ENCODE data around the gene SH2D5.

SH2D5 gene

GRCh38 chr1:20711285-20712214, 21.0 kb downstream of the SH2D5 start:
- DNase-seq = no peak

DNA sequence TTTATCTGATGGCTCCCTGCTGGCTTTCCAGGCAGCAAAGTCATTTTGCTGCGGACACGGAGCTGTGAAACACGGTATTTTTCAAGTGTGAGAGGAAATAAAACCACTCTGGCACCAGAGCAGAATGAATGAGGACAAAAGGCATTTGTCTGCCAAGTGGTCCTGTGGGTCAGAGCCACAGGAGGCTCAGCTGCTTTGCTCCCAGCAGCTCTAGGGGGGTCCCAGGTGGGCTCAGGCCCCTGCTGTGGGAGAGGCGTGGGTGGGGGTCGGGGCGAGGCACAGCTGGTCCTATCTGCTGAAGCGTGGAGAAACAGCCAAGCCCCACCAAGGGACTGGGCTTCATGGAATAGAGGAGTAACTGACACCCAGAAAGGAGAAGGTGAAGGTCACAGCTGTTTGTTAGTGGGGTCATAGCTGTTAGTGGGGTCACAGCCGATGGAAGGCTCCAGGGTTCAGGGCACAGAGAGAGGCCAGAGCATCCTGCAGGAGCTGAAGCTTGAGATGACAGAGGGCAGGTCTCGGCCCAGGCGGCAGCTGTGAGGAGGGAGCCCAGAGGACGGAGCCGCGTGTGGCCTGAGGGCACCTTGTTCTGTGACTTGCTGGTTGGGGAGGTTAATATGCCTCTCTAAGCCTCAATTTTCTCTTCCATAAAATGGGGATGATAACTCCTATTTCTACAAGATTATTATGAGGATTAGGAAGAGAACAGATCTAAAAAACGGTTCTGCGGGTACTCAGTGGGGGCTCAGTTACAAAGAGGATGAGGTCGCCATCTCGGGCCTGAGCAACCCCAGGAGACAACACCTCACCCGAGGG, 21.8 kb downstream of the SH2D5 start:
- DNase-seq = no peak

DNA sequence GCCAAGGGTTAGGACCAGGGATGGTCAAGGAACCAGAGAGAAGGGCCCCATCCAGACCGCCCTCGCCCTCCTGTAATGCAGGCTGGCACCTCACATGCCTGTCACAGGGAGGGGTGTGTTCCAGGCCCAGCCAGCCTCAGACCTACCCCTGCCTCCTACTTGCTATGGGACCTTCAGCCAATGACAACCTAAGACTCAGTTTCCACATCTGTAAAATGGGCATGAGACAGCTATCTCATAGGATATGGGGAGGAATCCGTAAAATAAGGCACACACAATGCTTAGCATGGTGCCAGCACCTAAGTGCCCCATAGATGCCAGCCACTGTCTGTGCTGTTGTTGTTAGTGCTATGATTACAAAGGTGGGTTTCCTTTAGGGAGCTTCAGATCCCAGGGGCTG, 22.6 kb downstream of the SH2D5 start:
- DNase-seq = no peak

DNA sequence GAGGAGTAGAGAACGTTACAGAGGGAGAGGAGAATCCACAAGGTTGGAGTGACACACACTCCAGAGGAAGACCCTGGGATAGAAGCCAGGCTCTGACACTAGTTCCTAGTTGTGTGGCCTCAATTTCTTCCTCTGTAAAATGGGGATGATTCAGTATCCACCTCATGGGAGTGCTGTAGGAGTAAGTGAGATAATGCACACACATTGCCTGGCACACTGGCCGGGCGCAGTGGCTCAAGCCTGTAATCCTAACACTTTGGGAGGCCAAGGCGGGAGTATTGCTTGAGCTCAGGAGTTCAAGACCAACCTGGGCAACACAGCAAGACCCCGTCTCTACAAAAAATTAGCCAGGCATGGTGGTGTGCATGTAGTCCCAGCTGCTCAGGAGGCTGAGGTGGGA, 23.6 kb downstream of the SH2D5 start:
- no peak for DNase-seq

GRCh38 chr1:20708057-20708456, 24.4 kb downstream of the SH2D5 start:
- no peak for DNase-seq

DNA sequence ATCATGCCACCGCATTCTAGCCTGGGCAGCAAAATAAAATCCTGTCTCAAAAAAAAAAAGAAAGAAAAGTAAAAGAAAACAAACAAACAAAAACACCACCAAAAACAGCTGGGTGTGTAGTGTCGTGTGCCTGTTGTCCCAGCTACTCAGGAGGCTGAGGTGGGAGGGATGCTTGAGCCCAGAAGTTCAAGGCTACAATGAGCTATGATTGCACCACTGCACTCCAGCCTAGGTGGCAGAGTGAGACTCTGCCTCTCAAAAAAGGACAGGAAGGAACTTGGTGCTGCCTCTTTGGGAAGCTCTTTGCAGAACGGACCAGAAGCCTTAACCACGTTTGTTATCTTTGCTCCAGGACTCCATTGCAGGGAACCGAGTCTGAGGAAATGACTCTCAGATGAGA, 25.7 kb downstream of the SH2D5 start:
- DNase-seq = no peak

DNA sequence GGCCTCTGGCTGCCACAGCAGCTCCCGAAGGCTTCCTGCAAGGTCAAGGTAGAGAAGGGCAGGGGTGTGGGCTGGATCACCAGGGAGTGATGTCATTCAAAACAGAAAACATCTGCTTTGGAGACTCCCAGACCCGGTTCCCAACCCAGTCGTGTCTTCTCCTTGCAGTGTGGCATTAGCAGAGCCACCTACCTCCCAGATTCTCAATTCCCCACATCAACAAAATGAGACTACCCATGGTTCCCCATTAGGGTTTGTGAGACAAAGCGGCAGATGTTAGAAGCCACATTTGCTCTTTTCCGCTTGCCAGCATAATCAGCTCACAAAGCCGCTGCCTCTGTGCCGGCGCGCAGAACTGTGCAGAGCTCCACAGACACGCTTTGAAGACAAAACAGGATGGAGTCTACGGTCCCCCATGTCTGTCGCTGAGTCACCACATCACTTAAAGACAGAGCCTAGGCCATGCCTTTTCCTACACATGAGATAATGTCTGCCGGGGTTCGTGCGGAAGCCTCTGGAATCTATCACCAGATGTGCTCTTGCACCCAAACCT, 27.2 kb downstream of the SH2D5 start:
- DNase-seq = no peak

- no peak for DNase-seq
Measured at GRCh38 chr1:20704390-20705202, 27.9 kb downstream of the SH2D5 start.

DNA sequence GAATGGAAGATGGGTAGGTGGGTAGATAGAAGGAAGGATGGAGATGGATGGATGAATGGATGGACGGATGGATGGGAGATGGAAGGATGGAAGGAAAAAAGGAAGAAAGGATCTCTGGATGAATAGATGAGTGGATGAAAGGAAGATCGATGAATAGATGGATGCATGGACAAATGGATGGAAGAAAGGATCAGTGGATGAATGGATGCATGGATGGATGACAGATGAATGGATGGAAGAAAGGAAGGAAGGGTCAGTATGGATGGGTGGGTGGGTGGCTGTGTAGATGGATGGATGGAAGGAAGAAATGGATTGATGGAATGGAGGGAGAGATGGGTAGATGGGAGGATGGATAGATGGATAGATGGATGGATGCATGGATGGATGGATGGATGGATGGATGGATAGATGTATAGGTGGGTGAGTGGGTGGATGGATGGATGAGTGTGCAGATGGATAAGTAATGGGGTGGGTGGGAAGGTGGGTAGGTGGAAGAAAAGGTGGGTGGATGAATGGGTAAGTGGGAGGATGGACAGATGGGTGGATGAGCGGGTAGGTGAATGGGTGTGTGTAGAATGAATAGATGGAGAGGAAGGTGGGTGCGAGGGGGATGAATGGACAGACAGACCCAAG, 29.3 kb downstream of the SH2D5 start:
- DNase-seq = no peak

DNA sequence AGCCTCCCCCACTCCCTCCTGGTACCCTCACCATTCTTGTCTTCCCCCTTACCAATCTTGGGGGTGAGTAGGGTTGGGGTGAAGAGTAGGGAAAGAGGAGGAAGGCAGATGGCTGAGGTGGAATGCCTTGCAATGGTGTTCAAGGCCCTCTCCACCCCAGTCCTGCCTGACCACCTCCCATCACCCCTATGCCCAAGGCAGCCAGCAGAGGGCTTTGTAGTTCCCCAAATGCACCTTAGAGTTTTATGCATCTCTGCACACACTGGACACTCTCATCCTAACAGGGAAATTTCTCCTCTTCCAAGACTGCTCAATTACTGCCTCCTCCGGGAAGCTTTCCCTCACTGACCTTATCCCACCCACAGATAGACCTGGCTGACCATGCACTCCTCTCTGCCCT, 30.1 kb downstream of the SH2D5 start:
- DNase-seq = no peak

DNA sequence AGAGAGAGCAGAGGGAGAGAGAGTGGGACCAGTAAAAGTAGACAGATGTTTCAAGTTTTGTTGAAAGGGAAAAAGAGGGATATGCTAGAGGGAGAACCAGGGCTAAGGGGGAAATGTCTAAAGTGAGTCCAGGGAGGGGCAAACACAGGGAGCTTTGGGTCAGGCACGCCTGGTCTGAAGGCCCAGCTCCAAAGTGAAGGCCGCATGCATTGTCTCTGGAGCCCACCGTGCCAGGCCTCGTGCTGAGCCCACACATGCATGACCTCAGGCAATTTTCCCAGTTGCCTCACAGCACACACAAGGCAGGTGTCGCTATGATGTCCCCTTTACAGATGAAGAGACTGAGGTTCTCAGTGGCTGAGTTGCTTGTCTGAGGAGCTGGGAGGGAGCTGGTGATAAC, 30.7 kb downstream of the SH2D5 start:
- no peak for DNase-seq

DNA sequence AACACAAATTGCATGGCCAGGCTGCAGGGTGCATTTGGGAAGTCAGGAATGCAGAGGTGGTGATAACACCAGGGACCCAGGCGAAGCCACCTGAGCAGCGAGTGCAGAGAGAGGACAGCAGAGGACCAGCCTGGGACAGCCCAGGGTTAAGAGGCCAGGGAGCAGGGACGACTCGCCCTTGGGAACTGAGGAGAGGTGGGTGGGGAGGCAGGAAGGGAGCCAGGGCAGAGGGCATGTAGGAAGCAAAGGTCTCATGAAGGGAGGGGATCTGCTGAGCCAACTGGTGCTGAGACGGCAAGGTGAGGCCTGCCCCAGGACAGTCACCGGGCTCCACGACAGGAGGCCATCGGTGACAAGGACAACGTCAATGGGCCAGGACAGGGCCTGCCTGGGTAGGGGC, 31.1 kb downstream of the SH2D5 start:
- DNase-seq = no peak

DNA sequence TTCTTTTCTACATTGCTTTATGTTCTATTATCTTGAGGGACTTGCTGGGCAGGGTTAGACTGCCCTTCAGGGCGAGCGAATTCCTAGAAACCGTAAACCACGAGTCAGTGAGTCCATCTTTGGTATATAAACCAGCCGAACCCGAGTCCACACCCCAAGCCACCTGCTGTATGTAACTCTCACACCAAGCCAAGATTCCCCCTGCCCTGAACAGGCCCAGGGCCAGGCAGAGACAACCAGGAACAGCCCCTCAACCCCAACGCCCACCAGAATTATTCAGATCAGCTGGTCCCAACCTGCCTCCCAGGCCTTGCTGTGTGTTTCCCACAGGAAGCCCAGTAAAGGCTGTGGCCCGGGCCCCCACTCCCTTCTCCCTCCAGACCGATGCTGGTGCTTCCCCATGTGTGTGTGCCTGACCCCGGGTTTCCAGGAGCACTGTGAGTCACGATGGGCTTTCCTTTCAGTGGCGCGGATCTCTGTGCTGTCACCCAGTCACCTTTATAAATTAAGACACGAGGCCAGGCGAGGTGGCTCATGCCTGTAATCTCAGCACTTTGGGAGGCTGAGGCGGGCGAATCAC, 31.8 kb downstream of the SH2D5 start:
- DNase-seq = no peak

DNA sequence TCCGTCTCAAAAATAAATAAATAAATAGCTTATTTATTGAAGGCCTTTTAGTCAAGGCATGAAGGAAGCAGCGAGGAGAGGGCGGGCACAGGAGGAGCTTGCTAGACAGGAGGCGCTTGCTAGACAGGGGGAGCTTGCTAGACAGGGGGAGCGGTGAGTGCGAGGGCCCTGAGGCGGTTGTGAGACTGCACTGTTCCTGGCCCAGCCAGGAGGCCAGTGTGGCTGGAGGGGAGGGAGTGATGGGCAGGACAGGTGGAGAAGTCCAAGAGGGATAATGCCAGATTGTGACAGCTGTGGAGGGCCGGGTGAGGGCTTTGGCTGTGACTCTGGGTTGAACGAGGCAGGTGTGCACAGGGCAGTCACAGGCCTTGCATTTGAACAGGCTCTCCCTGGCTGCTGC, 32.9 kb downstream of the SH2D5 start:
- no peak for DNase-seq

DNA sequence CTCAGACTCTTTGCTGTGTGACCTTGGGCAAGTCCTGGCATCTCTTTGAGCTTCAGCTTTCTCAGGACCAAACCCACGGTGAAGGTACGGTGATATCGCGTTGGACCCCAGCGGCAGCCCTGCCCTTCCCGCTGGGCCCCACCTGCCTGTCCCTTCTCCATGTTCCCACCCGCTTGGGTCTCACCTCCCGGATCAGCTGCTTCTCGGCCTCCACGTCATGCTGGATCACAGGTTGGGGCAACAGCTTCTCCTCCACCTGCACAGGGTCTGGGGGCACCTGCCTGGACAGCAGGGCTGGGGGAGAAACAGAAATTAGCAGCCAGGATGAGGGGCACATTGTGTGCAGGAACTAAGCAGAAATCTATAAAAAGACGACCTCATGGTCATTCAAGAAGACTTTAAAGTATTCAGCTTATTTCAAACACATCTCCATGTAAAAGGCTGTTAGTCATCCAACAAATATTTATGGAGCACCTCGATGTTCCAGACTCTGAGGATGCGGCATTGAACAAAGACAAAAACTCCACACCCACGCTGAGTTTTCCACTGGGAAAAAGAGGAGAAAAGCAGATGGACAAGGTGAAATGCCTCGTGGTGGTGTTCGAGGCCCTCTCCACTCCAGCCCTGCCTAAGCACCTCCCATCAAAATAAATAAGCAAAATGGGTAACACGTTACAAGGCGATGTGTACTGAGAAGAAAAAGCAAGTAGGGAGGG, 34.1 kb downstream of the SH2D5 start:
- DNase-seq = no peak

DNA sequence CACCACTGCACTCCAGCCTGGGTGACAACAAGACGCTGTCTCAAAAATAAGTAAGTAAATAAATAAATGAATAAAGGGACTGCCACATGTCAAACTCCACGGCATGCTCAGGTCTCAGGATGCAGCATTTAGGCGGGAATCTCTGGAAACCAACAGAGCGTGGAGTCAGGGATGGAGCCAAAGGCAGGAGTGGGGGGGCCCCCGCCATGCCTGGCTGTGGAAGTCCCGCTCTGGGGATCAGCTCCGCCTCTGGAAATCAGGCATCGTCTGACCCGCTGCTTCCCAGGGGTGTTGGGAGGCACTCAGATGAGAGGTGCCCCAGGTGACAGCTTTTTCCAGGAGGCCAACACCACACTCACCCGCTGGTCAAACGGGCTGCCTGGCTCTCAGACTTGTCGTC, 34.9 kb downstream of the SH2D5 start:
- DNase-seq = no peak

DNA sequence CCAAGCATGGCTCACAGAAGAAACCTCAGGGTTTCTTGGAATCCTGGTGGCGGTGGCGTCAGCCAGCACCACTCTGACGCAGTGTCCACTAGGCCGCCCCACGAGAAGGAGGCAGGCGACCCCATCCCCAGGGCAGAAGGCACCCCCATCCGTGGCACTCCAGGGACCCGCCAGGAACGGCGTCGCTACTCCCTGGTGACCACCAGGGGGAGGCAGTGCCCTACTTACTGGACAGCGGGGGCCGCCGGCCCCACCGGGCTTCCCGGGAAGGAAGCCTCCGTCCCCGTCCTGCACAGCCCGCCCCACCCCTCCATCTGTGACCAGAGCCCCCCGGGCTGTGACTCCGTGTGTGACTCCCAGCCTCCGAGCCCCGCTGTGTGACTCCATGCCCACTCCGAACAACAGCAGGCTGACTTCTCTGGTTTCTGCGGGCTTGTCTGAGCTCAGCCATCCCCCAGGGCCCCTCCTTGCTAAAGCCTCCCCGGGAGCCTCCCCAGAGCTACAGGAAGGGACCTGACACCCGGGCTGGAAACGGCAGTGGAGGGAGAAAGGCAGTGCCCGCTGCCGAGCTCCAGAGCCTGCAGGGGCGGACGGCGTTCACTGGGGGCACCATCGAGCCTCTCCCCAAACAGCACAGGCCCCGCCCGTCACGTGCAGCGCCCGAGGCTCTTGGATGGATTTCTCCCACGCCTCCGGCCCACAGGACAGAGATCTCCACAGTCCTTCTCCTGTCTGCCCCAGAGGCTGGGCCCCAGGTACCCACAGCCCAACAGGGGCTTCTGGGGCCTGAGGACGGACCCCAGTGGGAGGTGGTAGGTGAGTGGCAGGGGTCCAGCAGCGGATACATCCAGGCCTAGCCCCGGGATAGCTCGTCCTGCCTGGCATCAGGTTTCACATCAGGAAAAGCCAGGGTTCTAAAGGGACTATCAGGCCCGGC, 35.8 kb downstream of the SH2D5 start:
- DNase-seq = peak; percentile 67

GRCh38 chr1:20695515-20695914, 37.0 kb downstream of the SH2D5 start:
- DNase-seq = no peak

GRCh38 chr1:20693623-20694022, 38.9 kb downstream of the SH2D5 start:
- DNase-seq = no peak

- DNase-seq = no peak
Measured at GRCh38 chr1:20691872-20692271, 40.6 kb downstream of the SH2D5 start.
